ENCODE measurements around the gene ARHGEF18. TPM values are rescaled to one million over a fixed set of nuclear protein-coding genes. Genes with fewer than 3 reads are reported as not detected.

Gene ARHGEF18
- total RNA-seq, 1 experiment from 2014 or later = 9.4 TPM

DNA sequence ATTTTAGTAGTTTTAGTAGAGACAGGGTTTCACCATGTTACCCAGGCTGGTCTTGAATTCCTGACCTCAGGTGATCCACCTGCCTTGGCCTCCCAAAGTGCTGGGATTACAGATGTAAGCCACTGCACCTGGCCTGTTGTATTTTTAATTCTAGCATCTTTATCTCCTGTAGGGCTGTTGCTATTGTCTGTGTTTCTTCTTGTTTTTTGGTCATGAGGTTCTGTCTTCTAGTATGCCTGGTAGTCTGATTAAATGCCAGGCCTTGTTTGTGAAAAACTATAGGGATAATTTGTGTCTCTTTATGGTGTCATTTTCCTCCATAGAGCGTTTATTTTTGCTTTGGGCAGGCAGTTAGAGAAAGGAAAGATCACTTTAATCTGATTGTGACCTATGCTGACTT lies 3.1 kb downstream of the ARHGEF18 start:
- H3K4me1 ChIP-seq (ENCODE audit: low read length) = peaks cover 15% of the 10 kb centered on the region
- no peaks in the 10 kb centered on the region for H3K36me3 ChIP-seq (ENCODE audit: insufficient read depth, low read length)
- no peak overlapping the region for H3K27ac ChIP-seq (ENCODE audit: low read length)

GRCh38 chr19:7355151-7355820 lies 6.5 kb downstream of the ARHGEF18 start:
- no peaks in the 10 kb centered on the region for H3K79me2 ChIP-seq (ENCODE audit: low read length)
- no peaks in the 10 kb centered on the region for H3K36me3 ChIP-seq (ENCODE audit: insufficient read depth, low read length)
- no peak overlapping the region for H2AFZ ChIP-seq (ENCODE audit: low read length)
- no peak overlapping the region for H3K27ac ChIP-seq (ENCODE audit: low read length)
- H3K4me2 ChIP-seq (ENCODE audit: low read depth, low read length, poor library complexity, severe bottlenecking) = no peak overlapping the region
- no peak overlapping the region for H3K9ac ChIP-seq (ENCODE audit: low read length)
- H4K20me1 ChIP-seq (ENCODE audit: insufficient read depth, low read depth, low read length) = no peaks in the 10 kb centered on the region
- H3K4me1 ChIP-seq (ENCODE audit: low read length) = no peaks in the 10 kb centered on the region
- no peak overlapping the region for H3K4me3 ChIP-seq (ENCODE audit: low read length)
- no peaks in the 10 kb centered on the region for H3K9me3 ChIP-seq (ENCODE audit: low read length)
- H3K9me2 ChIP-seq (replicated peaks; ENCODE audit: insufficient read depth, low read length) = no peaks in the 10 kb centered on the region
- H3K27me3 ChIP-seq (ENCODE audit: low read length) = no peaks in the 10 kb centered on the region
- DNase-seq = no peak

More for the DNA sequence above, 3.1 kb downstream of the ARHGEF18 start:
- H4K20me1 ChIP-seq (ENCODE audit: insufficient read depth, low read depth, low read length) = no peaks in the 10 kb centered on the region
- no peak for DNase-seq
- H3K4me2 ChIP-seq (ENCODE audit: low read depth, low read length, poor library complexity, severe bottlenecking) = no peak overlapping the region
- H3K9ac ChIP-seq (ENCODE audit: low read length) = no peak overlapping the region
- no peaks in the 10 kb centered on the region for H3K9me2 ChIP-seq (replicated peaks; ENCODE audit: insufficient read depth, low read length)
- H3K79me2 ChIP-seq (ENCODE audit: low read length) = no peaks in the 10 kb centered on the region
- no peak overlapping the region for H3K4me3 ChIP-seq (ENCODE audit: low read length)
- no peak overlapping the region for H2AFZ ChIP-seq (ENCODE audit: low read length)
- no peaks in the 10 kb centered on the region for H3K9me3 ChIP-seq (ENCODE audit: low read length)
- no peaks in the 10 kb centered on the region for H3K27me3 ChIP-seq (ENCODE audit: low read length)

DNA sequence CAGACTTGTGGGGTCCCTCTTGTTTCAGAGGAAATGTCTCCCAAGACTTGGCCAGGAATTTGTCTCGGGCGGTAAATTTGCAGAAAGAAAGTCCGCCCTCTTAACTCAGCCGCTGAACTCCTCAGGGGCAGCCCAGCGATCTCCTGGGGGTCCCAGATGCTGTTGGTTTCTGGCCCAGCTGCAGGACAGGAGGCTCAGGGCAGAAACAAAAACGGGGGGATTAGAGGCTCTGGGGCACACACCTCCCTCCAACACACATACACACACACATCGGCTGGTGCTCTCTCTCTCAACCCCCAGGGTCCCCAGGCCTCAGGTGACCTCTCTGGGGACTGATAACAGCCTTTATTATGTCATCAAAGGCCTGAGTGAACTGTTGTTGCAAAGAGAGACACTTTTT lies 7.1 kb downstream of the ARHGEF18 start:
- H3K36me3 ChIP-seq (ENCODE audit: insufficient read depth, low read length) = no peaks in the 10 kb centered on the region
- H3K9me3 ChIP-seq (ENCODE audit: low read length) = no peaks in the 10 kb centered on the region
- no peaks in the 10 kb centered on the region for H3K27me3 ChIP-seq (ENCODE audit: low read length)
- no peaks in the 10 kb centered on the region for H4K20me1 ChIP-seq (ENCODE audit: insufficient read depth, low read depth, low read length)
- no peak for DNase-seq
- H3K79me2 ChIP-seq (ENCODE audit: low read length) = no peaks in the 10 kb centered on the region
- H3K27ac ChIP-seq (ENCODE audit: low read length) = no peak overlapping the region
- H3K4me1 ChIP-seq (ENCODE audit: low read length) = no peaks in the 10 kb centered on the region
- H3K9ac ChIP-seq (ENCODE audit: low read length) = no peak overlapping the region
- no peak overlapping the region for H2AFZ ChIP-seq (ENCODE audit: low read length)
- no peaks in the 10 kb centered on the region for H3K9me2 ChIP-seq (replicated peaks; ENCODE audit: insufficient read depth, low read length)
- no peak overlapping the region for H3K4me3 ChIP-seq (ENCODE audit: low read length)
- H3K4me2 ChIP-seq (ENCODE audit: low read depth, low read length, poor library complexity, severe bottlenecking) = no peak overlapping the region

DNA sequence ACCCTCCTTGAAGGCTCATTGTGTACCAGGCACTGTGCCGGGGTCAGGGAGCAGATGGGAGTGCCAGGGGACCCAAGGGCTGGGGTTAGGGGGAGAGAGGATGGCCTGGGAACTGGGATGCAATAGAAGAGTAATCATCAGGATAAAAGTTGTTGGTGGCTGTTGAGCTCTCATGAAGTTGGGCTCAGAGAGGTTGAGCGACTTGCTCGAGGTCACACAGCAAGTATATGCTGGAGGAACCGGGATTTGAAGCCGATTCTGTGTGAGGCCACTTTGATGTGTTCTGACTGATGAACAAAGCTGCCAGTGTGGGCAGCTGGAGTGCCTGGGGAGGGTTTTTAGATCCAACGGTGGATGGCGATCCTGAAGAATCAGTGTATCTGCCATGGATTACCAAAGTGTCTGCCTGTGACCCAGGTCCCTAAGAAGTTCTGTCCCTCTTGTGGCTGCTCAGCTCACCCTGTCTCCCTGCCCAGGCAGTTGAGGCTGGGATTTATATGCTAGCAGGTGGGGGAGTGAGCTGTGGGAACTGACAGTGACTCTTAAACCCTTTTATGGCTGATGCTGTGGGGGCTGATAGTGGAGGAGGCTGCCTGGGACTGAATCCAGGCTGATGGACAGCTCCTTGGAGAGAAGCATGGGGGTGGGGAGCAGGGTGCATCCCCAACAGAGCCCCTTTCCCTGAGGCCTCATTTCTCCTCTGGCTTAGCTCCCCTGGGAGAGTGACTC lies 8.3 kb downstream of the ARHGEF18 start:
- no peaks in the 10 kb centered on the region for H3K4me1 ChIP-seq (ENCODE audit: low read length)
- H3K9ac ChIP-seq (ENCODE audit: low read length) = no peak overlapping the region
- no peaks in the 10 kb centered on the region for H3K9me2 ChIP-seq (replicated peaks; ENCODE audit: insufficient read depth, low read length)
- H3K79me2 ChIP-seq (ENCODE audit: low read length) = no peaks in the 10 kb centered on the region
- H3K36me3 ChIP-seq (ENCODE audit: insufficient read depth, low read length) = no peaks in the 10 kb centered on the region
- H3K27me3 ChIP-seq (ENCODE audit: low read length) = no peaks in the 10 kb centered on the region
- H3K9me3 ChIP-seq (ENCODE audit: low read length) = no peaks in the 10 kb centered on the region
- no peak overlapping the region for H2AFZ ChIP-seq (ENCODE audit: low read length)
- no peak for DNase-seq
- no peak overlapping the region for H3K4me3 ChIP-seq (ENCODE audit: low read length)
- no peaks in the 10 kb centered on the region for H4K20me1 ChIP-seq (ENCODE audit: insufficient read depth, low read depth, low read length)
- H3K27ac ChIP-seq (ENCODE audit: low read length) = no peak overlapping the region
- H3K4me2 ChIP-seq (ENCODE audit: low read depth, low read length, poor library complexity, severe bottlenecking) = no peak overlapping the region

- H3K79me2 ChIP-seq (ENCODE audit: low read length) = no peaks in the 10 kb centered on the region
- H3K4me1 ChIP-seq (ENCODE audit: low read length) = no peaks in the 10 kb centered on the region
- H3K9me2 ChIP-seq (replicated peaks; ENCODE audit: insufficient read depth, low read length) = no peaks in the 10 kb centered on the region
These were observed 9.4 kb downstream of the ARHGEF18 start for GRCh38 chr19:7358102-7358597.

GRCh38 chr19:7360393-7360984 lies 11.8 kb downstream of the ARHGEF18 start:
- H3K36me3 ChIP-seq (ENCODE audit: insufficient read depth, low read length) = no peaks in the 10 kb centered on the region
- no peak overlapping the region for H3K27ac ChIP-seq (ENCODE audit: low read length)
- no peak overlapping the region for H3K4me3 ChIP-seq (ENCODE audit: low read length)
- H3K9ac ChIP-seq (ENCODE audit: low read length) = no peak overlapping the region
- H3K79me2 ChIP-seq (ENCODE audit: low read length) = no peaks in the 10 kb centered on the region
- DNase-seq = no peak
- no peaks in the 10 kb centered on the region for H4K20me1 ChIP-seq (ENCODE audit: insufficient read depth, low read depth, low read length)
- H3K9me2 ChIP-seq (replicated peaks; ENCODE audit: insufficient read depth, low read length) = no peaks in the 10 kb centered on the region
- H3K4me1 ChIP-seq (ENCODE audit: low read length) = no peaks in the 10 kb centered on the region
- no peak overlapping the region for H3K4me2 ChIP-seq (ENCODE audit: low read depth, low read length, poor library complexity, severe bottlenecking)
- no peak overlapping the region for H2AFZ ChIP-seq (ENCODE audit: low read length)
- H3K27me3 ChIP-seq (ENCODE audit: low read length) = no peaks in the 10 kb centered on the region
- no peaks in the 10 kb centered on the region for H3K9me3 ChIP-seq (ENCODE audit: low read length)

More at GRCh38 chr19:7358102-7358597, 9.4 kb downstream of the ARHGEF18 start:
- no peak overlapping the region for H2AFZ ChIP-seq (ENCODE audit: low read length)
- no peak for DNase-seq
- H3K4me3 ChIP-seq (ENCODE audit: low read length) = no peak overlapping the region
- no peak overlapping the region for H3K9ac ChIP-seq (ENCODE audit: low read length)
- no peaks in the 10 kb centered on the region for H3K9me3 ChIP-seq (ENCODE audit: low read length)
- H3K27ac ChIP-seq (ENCODE audit: low read length) = no peak overlapping the region
- H3K27me3 ChIP-seq (ENCODE audit: low read length) = no peaks in the 10 kb centered on the region
- no peak overlapping the region for H3K4me2 ChIP-seq (ENCODE audit: low read depth, low read length, poor library complexity, severe bottlenecking)
- no peaks in the 10 kb centered on the region for H4K20me1 ChIP-seq (ENCODE audit: insufficient read depth, low read depth, low read length)
- no peaks in the 10 kb centered on the region for H3K36me3 ChIP-seq (ENCODE audit: insufficient read depth, low read length)

DNA sequence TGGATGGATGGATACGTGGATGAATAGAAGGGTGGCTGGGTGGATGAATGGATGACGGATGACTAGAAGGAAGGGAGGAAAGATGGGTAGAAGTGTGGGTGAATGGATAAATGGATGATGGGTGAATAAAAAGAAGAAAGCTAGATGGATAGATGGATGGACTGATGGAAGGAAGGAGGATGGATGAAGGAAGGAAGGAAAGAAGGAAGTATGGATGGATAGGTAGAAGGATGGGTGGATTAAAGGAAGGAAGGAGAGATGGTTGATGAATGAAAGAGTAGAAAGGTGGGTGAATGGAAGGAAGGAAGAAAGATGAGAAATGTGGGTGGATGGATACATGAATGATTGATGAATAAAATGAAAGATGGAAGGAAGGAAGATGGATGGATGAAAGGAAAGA lies 14.5 kb downstream of the ARHGEF18 start:
- no peak overlapping the region for H3K4me3 ChIP-seq (ENCODE audit: low read length)
- H3K79me2 ChIP-seq (ENCODE audit: low read length) = no peaks in the 10 kb centered on the region
- H2AFZ ChIP-seq (ENCODE audit: low read length) = no peak overlapping the region
- H3K9ac ChIP-seq (ENCODE audit: low read length) = no peak overlapping the region
- no peaks in the 10 kb centered on the region for H3K36me3 ChIP-seq (ENCODE audit: insufficient read depth, low read length)
- no peaks in the 10 kb centered on the region for H3K9me3 ChIP-seq (ENCODE audit: low read length)
- H3K27me3 ChIP-seq (ENCODE audit: low read length) = no peaks in the 10 kb centered on the region
- no peak for DNase-seq
- H3K9me2 ChIP-seq (replicated peaks; ENCODE audit: insufficient read depth, low read length) = no peaks in the 10 kb centered on the region
- H3K4me2 ChIP-seq (ENCODE audit: low read depth, low read length, poor library complexity, severe bottlenecking) = no peak overlapping the region
- H3K4me1 ChIP-seq (ENCODE audit: low read length) = no peaks in the 10 kb centered on the region
- no peak overlapping the region for H3K27ac ChIP-seq (ENCODE audit: low read length)
- no peaks in the 10 kb centered on the region for H4K20me1 ChIP-seq (ENCODE audit: insufficient read depth, low read depth, low read length)

DNA sequence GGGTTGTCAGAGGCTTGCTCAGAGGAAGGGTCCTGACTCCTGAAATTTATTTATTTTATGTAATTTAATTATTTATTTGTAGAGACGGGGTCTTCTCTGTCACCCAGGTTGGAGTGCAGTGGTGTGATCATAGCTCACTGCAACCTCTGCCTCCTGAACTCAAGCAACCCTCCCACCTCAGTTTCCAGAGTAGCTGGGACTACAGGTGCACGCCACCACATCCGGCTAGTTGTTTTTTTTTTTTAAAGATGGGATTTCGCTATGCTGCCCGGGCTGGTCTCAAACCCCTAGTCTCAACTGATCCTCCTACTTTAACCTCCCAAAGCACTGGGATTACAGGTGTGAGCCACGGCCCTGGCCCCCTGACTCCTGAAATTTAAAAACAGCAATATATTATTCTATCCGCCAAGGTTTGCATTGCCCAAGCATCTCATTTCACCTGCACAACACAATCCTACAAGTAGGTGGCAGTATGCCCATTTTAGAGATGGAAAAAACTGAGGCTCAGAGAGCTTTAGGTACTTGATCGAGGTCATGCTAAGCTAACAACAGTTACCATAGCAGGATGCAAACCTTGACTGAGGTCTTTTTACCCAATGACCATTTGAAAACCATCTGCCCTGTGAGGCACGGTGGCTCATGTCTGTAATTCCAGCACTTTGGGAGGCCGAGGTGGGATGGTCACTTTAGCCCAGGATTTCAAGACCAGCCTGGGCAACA lies 18.1 kb downstream of the ARHGEF18 start:
- no peaks in the 10 kb centered on the region for H3K79me2 ChIP-seq (ENCODE audit: low read length)
- peak; percentile 87 for DNase-seq
- no peaks in the 10 kb centered on the region for H3K9me3 ChIP-seq (ENCODE audit: low read length)
- no peaks in the 10 kb centered on the region for H3K36me3 ChIP-seq (ENCODE audit: insufficient read depth, low read length)
- no peak overlapping the region for H2AFZ ChIP-seq (ENCODE audit: low read length)
- no peaks in the 10 kb centered on the region for H3K9me2 ChIP-seq (replicated peaks; ENCODE audit: insufficient read depth, low read length)
- H3K4me2 ChIP-seq (ENCODE audit: low read depth, low read length, poor library complexity, severe bottlenecking) = no peak overlapping the region
- H3K27me3 ChIP-seq (ENCODE audit: low read length) = no peaks in the 10 kb centered on the region
- no peaks in the 10 kb centered on the region for H3K4me1 ChIP-seq (ENCODE audit: low read length)
- H4K20me1 ChIP-seq (ENCODE audit: insufficient read depth, low read depth, low read length) = no peaks in the 10 kb centered on the region
- H3K27ac ChIP-seq (ENCODE audit: low read length) = no peak overlapping the region
- no peak overlapping the region for H3K4me3 ChIP-seq (ENCODE audit: low read length)
- no peak overlapping the region for H3K9ac ChIP-seq (ENCODE audit: low read length)

Data from Karpas-422 (cell line).